ENCODE measurements around the gene FCGR3B. TPM values are rescaled to one million over a fixed set of nuclear protein-coding genes. Genes with fewer than 3 reads are reported as not detected.
"Not testable (repeated sequence)": the region's sequence is repeated elsewhere in the genome, so short reads cannot be mapped to it uniquely, and the experiment has no call there.

Gene FCGR3B
- total RNA-seq, 1 donor, result not detected

DNA sequence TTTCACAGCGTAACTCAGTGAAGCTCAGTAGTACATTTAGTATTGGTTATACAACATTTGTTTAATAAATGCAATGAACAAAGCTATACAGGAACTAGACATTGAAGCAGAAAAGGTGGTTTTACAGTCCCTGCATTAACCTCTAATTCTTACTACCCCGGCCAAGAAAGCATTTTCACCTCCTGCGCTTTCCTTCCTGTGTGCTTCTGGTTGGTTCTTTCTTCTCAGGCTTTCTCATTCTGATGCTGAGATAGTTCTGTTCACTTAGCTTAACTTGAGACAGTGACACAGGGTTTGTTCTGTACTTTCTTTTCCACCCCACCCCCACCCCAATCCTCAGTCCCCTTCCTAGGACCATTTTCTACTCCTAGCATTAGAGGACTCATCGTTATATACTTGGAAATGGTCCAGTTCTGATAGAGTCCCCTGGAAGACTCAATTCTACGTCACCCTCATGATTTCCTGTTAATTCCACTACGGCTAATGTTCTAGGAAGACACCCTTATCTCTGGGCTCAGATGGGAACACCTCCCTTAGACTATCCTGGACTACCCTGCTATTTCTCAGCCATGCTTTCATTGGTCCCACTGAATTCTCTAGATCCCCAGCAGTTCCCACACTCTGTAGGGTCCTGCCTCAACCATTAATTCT is 7.5 kb downstream of the FCGR3B start:
- not testable (repeated sequence) for H3K4me3 ChIP-seq (ENCODE audit: low read depth, low read length); DNase-seq (ENCODE audit: low read depth)

DNA sequence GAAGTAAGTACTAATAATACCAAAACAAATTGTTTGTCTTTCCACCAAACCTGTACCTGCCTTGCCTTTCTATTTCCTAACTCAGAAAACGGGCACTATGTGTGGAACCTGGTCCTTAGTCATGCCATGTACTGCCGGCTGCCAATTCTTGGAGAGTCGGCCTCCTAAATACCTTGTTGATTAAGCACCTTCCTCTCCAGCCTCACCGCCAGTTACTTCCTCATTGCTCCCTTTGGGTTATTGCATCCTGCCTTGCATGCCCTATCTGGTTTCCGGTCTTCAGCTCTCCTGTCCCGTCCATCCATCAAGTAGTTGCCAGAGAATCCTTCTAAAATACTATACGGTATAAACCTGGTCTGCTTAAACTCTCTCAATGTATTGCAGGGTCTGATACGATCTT is 8.9 kb downstream of the FCGR3B start:
- DNase-seq (ENCODE audit: low read depth), result not testable (repeated sequence)

DNA sequence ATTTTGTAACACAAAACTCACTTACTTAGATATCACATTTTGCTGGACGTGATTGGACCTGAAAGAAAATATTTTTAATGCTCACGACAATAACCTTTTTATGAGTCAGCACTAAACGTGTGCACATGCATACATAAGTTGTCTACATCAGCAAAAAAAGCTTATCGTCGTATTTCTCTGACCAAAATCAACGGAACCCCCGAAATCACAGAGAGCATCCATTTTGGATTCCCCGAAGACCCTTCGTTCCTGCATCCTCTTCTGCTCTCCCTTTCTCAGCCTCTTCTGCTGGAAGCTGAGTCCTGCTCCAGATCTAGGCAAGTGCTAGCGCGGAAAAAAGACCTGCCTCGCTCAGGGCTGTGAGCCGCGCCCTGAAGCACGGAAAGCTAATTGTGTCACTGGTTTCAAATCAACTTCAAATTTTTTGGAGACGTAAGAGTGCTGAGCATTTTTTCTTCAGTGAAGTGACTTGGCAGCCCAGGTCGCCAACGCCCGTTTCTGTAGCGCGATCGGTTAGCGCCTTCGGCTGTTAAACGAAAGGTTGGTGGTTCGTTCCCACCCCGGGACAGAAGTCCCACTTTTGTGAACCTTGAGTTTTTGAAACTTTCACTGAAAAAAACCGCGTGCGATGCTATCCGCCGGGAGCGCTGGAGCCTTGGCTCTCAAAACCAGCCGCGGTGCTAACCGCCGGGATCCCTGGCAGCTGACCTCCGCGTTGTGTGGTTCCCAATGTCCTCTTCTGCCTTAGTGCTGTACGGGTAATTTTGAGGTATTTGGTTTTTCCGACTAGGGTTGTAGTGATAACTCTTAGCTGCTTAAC is 9.6 kb downstream of the FCGR3B start:
- DNase-seq (ENCODE audit: low read depth), result peak; percentile 81
- peak overlapping the region; percentile 62 for H3K4me3 ChIP-seq (ENCODE audit: low read depth, low read length)

More for the DNA sequence above, 8.9 kb downstream of the FCGR3B start:
- H3K4me3 ChIP-seq (ENCODE audit: low read depth, low read length), result not testable (repeated sequence)

DNA sequence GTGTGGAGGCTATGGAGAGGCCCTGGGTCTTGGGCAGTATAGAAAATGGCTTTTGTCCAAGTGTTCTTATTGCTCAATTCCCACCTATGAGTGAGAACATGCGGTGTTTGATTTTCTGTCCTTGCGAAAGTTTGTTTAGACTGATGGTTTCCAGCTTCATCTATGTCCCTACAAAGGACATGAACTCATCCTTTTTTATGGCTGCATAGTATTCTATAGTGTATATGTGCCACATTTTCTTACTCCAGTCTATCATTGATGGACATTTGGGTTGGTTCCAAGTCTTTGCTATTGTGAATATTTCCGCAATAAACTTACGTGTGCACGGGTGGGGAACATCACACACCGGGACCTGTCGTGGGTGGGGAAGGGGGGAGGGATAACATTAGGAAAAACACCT is 10.6 kb downstream of the FCGR3B start:
- DNase-seq (ENCODE audit: low read depth); H3K4me3 ChIP-seq (ENCODE audit: low read depth, low read length): not testable (repeated sequence)

DNA sequence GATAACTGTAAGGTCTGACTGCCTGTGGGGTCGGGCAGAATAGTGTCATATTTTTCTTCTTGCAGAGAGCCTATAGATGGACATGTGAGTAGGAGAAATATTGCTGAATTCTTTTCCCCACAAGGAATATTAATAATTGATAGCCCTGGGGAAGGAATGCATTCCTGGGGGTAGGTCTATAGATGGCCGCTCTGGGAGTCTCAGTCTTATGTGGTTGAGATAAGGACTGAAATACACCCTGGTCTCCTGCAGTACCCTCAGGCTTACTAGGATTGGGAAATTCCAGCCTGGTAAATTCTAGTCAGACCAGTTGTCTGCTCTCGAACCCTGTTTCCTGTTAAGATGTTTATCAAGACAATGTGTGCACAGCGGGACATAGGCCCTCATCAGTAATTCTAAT is 12.5 kb downstream of the FCGR3B start:
- not testable (repeated sequence) for H3K4me3 ChIP-seq (ENCODE audit: low read depth, low read length); DNase-seq (ENCODE audit: low read depth)

DNA sequence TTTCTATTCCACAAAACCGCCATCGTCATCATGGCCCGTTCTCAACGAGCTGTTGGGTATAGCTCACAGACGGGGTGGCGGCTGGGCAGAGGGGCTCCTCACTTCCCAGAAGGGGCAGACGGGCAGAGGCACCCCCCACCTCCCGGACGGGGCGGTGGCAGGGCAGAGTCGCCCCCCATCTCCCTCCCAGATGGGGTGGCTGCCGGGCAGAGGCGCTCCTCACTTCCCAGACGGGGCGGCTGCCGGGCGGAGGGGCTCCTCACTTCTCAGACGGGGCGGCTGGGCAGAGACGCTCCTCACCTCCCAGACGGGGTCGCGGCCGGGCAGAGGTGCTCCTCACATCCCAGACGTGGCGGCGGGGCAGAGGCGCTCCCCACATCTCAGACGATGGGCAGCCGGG is 14.6 kb downstream of the FCGR3B start:
- not testable (repeated sequence) for H3K4me3 ChIP-seq (ENCODE audit: low read depth, low read length); DNase-seq (ENCODE audit: low read depth)

DNA sequence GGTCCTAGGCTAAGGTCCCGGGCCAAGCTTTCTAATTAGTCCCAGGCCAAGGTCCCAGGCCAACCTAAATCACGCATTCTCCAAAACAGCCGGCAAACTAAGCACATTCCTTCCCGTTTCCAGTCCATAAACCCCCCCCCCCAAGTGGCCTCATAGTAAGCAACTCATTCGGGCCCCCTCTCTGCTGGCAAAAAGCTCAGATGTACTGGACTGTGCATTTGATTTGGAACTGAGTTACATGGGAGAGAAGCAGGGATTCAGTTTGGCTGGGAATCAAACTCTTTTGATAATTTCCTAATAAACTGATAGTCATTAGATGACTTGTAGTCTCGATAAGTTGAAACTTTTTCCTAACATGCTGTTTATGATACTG is 17.8 kb downstream of the FCGR3B start:
- DNase-seq (ENCODE audit: low read depth), result peak; percentile 12
- not testable (repeated sequence) for H3K4me3 ChIP-seq (ENCODE audit: low read depth, low read length)

DNA sequence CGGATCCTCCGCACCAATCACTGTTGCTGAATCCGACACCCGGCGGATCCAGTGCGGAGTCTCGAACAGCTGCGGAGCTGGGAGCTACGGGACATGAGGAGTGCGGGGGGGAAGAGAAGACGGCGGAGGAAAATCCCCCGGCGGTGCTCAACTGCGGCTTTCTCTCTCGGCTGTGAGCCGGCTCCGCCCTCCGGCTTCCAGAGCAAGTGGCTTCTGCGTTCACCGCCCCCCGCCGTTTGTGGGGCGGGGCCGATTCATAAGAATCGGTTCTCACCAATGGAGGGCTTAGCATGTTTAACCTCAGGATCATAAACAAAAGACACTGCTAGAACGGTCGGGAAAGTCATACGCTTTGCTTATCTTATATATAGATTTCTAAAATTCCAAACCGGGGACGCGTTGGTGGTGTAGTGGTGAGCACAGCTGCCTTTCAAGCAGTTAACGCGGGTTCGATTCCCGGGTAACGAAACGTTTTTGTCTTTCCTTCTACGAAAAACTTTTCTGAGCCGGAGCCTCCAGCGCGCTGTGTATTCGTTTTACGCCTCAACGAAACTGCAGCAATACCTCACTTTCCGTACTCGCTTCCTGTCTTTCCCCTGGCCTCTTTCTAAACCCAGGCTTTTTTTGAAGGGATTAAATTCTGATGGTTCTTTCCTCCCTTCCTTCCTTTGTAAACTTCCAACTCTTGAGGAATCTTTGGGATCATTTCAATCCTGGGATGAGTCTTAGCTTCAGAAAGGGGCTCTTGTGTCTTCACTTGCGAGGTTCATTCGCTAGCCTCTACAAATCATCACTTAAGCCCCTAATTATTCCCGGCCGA is 18.4 kb downstream of the FCGR3B start:
- peak overlapping the region; percentile 62 for H3K4me3 ChIP-seq (ENCODE audit: low read depth, low read length)
- peak; percentile 94 for DNase-seq (ENCODE audit: low read depth)

DNA sequence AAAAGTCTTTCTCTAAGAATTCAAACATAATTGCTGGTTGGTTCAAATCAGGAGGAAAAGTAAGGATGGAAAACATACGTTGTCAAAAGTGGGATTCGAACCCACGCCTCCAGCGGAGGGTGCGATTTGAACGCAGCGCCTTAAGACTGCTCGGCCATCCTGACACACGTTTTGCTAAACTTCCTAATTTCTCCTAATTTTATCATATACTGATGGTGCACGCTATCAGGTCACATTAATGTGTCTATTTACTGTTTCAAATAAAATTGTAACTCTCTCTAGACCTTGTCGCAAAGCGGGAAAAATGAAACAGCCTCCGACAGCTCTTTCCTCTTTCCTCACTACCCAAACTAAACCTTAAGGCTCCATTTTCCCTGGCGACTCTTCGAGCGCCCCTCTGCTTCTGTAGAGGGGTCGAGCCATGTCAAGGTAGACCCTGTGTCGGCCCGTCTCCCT is 19.1 kb downstream of the FCGR3B start:
- H3K4me3 ChIP-seq (ENCODE audit: low read depth, low read length), result peak overlapping the region; percentile 62
- peak; percentile 56 for DNase-seq (ENCODE audit: low read depth)

DNA sequence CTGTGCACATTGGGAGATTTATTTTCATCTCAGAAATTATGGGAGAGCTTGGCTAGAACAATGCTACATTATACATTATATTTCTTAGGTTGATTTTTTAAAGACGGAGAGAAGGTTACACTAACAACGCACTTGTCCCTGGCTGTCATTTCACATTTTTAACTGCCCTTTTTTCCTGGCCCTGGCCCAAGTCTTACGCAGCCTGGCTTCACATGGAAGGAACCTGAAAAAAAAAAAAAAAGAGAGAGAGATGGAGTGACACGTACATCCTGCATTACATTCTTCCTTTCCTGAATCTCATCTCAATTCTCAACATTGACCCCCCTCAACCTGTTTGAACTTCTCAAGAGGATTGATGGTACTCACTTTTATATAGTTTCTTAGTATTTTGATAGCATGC is 20.8 kb downstream of the FCGR3B start:
- H3K4me3 ChIP-seq (ENCODE audit: low read depth, low read length); DNase-seq (ENCODE audit: low read depth): not testable (repeated sequence)

DNA sequence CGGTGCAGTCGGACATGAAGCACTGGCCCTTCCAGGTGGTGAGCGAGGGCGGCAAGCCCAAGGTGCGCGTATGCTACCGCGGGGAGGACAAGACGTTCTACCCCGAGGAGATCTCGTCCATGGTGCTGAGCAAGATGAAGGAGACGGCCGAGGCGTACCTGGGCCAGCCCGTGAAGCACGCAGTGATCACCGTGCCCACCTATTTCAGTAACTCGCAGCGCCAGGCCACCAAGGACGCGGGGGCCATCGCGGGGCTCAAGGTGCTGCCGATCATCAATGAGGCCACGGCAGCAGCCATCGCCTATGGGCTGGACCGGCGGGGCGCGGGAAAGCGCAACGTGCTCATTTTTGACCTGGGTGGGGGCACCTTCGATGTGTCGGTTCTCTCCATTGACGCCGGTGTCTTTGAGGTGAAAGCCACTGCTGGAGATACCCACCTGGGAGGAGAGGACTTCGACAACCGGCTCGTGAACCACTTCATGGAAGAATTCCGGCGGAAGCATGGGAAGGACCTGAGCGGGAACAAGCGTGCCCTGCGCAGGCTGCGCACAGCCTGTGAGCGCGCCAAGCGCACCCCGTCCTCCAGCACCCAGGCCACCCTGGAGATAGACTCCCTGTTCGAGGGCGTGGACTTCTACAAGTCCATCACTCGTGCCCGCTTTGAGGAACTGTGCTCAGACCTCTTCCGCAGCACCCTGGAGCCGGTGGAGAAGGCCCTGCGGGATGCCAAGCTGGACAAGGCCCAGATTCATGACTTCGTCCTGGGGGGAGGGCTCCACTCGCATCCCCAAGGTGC is 24.2 kb downstream of the FCGR3B start:
- DNase-seq (ENCODE audit: low read depth); H3K4me3 ChIP-seq (ENCODE audit: low read depth, low read length): not testable (repeated sequence)

DNA sequence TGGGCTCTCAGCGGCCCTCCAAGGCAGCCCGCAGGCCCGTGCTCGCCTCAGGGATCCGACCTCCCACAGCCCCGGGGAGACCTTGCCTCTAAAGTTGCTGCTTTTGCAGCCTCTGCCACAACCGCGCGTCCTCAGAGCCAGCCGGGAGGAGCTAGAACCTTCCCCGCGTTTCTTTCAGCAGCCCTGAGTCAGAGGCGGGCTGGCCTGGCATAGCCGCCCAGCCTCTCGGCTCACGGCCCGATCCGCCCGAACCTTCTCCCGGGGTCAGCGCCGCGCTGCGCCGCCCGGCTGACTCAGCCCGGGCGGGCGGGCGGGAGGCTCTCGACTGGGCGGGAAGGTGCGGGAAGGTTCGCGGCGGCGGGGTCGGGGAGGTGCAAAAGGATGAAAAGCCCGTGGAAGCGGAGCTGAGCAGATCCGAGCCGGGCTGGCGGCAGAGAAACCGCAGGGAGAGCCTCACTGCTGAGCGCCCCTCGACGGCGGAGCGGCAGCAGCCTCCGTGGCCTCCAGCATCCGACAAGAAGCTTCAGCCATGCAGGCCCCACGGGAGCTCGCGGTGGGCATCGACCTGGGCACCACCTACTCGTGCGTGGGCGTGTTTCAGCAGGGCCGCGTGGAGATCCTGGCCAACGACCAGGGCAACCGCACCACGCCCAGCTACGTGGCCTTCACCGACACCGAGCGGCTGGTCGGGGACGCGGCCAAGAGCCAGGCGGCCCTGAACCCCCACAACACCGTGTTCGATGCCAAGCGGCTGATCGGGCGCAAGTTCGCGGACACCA is 25.0 kb downstream of the FCGR3B start:
- DNase-seq (ENCODE audit: low read depth), result peak; percentile 53
- H3K4me3 ChIP-seq (ENCODE audit: low read depth, low read length), result peak overlapping the region; percentile 42

DNA sequence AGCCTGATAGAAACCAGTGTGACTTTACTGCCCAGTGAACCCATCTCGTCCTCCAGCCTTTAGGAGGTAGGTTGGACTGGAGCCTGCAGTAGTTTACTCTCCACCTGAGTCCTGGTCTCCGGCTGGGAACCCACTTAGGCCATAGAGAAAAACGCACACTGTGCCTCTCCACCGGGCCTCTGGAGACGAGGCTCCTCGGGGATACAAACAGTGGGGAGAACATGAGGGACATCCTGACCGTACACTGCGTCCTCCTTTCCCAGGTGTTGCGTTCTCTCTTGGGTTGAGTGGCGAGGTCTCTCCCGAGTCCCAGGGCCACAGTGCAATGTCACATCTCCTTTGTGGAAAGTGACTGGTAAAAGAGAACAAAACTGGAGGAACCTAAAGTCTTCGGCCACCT is 26.0 kb downstream of the FCGR3B start:
- not testable (repeated sequence) for DNase-seq (ENCODE audit: low read depth); H3K4me3 ChIP-seq (ENCODE audit: low read depth, low read length)

DNA sequence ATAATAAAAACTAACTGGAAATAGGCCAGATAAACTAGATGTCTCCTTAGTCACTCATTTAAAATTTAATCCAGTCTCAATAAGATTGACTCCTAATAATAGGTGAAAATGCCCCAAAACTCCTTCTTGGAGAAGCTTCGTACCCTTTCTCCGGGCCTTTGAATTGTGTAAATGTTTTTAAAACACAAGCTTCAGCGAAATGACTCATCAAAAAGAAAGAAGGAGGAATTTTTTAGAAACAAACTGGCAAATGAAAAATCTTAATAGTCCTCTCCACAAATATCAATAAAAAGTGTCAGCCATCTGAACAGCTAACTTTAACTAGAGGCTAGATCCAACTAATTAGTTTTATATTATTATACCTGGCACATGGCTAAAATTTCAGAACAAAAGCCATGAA is 33.9 kb downstream of the FCGR3B start:
- not testable (repeated sequence) for DNase-seq (ENCODE audit: low read depth); H3K4me3 ChIP-seq (ENCODE audit: low read depth, low read length)

DNA sequence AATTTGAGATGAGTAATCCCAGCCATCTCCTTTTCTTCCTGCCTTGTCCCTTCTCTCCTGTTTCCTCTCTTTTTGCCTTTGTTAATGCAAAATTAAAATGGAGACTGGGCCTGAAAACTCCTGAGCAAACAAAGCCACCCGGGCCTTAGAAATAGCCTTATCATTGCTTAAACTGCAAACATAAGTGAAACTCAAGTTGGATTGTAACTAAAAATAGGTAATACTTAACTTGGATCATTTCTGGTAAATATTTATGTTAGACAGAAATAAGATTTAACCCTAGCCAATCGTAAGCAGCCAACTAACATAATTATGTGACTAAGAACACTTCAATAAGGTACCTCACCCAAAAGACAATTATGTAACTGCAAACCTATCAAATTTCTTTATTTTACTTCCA is 35.4 kb downstream of the FCGR3B start:
- DNase-seq (ENCODE audit: low read depth); H3K4me3 ChIP-seq (ENCODE audit: low read depth, low read length): not testable (repeated sequence)

DNA sequence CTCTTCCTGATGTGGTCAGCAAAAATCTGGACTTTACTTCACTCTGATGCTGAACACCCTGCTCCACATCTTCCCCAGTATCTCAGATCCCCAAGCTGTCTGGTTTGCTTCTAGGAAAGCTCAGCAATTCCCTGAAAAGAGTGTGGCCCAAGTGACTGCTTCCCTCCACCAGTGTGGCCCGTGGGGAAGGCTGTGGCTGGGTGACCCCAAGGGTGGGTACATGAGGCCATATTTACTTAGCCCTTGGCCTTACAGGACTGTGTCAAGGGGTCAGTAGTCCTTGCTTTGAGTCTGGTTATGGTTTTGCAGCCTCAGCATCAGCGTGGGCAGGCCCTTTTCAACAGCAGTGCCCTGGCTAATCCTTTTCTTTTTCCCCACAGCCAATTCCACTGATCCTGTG is 35.8 kb downstream of the FCGR3B start:
- not testable (repeated sequence) for DNase-seq (ENCODE audit: low read depth); H3K4me3 ChIP-seq (ENCODE audit: low read depth, low read length)

DNA sequence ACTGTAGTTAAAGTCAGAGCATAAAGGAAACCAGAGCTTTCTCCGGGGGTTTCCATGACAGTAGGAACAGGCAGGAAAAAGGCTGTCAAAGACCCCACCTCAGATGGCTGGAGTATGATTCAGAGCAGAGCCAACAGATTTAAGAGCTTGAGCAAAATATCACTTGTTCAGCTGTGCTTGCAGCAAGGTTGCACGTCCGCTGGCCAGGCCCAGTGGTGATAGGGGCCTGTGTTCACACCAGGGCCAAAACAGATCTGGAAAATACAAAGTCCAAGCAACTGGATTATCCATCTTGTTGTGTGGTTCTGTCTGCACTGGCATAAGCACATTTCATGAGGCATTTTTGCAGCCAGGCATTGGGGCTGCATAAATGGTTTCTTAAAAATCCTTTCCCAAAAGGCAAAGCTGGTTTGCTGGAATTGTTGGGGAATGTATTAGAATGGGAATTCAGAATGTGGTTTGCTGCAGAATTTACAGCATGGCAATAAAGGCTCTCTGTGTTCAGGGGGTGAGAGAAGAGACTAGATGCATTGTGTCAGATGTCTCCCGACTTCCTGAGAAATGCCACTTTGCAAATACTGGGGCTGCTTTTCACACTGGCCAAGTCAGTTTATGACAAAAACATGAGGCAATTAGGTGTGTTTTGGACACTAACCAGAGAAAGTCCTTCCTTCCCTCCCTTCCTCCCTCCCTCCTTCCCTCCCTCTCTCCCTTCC is 36.5 kb downstream of the FCGR3B start:
- not testable (repeated sequence) for H3K4me3 ChIP-seq (ENCODE audit: low read depth, low read length); DNase-seq (ENCODE audit: low read depth)

Measured in fibroblast of the aortic adventitia (primary cell).